Stimulated activated CD8-positive, alpha-beta memory T cell treated with anti-CD3 and anti-CD28 coated beads, Interleukin-12 subunit alpha, Interleukin-12 subunit beta, amount 100 ng/mL, for 4 hours (primary cell): ENCODE measurements around the gene PAPOLB.
"Not testable (repeated sequence)": the region's sequence is repeated elsewhere in the genome, so short reads cannot be mapped to it uniquely, and the experiment has no call there.

Experiments
- DNase-seq: peaks from one replicate; pipeline ENCODE4 v3.0.0-alpha.2; 2020; ENCODE audit warnings: low read depth

Gene PAPOLB

DNA sequence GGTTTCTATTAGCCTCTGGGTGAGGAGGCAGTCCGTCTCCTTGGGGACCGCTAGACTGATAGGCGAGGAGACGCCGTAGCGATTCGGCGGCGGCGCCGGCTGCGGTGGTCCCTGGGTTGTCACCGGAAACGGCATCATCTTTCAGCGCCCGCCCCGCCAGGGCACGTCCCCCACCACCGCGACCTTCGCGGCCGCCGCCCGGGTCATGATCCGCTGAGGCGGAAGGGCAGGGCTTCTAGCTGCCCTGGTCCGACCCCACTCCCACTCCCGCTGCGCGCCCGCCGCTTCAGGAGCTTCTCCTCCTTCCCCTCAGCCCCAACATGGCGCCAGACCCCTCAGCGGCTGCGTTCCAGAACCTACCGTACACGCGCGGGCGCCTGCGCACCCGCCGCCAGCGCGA lies at the start of gene PAPOLB:
Gene PAPOLB, minus strand, starts transcription at position 358 of the 400 bp plus-strand sequence. Its CDS starts 220 bp downstream, at position 138.
- DNase-seq, result peak; percentile 10

- DNase-seq, result no peak
Observed at GRCh38 chr7:4911111-4911828, 49.4 kb upstream of the PAPOLB start.

DNA sequence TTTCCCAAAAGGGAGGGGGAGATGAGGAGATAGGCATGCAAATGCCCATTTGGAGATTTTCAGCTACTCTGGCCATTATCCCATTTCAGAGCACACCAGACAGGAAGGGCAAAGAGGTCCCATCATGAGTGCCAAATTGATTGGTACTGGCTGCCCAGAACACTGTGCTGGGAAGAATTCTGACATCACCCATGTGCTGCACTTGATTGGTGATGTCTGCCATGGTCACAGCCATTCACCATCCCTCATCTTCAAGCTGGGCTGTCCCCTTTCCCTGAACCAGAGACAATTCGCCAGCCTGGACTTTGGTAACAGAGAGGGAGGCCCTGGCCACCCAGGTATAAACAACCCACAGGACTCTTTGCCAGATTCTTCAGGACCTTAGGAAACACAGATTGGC lies 44.9 kb upstream of the PAPOLB start:
- DNase-seq, result no peak

GRCh38 chr7:4905171-4905570 lies 43.3 kb upstream of the PAPOLB start:
- no peak for DNase-seq

- DNase-seq, result no peak
Observed at GRCh38 chr7:4904346-4904745, 42.5 kb upstream of the PAPOLB start.

DNA sequence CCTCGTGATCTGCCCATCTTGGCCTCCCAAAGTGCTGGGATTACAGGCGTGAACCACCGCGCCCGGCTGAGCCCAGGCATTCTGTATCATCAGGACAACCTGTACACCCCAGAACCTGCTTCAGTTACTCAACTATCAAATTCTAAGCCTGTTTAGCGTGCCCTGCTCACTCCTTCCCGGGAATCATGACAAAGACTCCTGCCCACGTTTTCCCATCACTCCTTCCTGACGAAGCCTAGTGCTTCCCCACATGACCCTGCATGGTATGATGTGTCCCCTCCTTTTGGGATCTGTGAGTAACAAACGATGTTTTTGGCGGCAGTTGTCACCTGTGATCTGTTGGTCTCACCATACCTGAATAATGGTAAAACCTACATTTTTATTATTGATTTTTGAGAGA lies 33.9 kb upstream of the PAPOLB start:
- DNase-seq, result no peak

DNA sequence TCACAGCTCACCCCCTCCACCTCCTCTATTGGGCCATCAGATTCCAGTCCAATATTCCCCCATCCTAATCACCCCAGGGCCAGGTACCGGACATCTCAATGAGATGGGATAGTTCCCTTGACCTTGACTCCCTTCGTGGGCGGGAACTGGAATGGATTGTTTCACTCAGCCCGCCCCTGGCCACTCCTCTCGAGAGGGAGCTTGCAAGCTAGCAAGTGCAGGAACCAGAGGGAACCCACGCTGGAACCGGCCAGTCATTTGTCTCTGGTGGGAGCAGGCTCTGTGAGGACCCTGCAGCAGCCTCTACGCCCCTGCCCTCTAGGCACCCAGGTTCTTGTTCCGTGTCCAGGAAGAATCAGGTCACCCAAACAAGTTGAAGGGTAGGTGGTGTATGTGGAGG lies 32.7 kb upstream of the PAPOLB start:
- no peak for DNase-seq

DNA sequence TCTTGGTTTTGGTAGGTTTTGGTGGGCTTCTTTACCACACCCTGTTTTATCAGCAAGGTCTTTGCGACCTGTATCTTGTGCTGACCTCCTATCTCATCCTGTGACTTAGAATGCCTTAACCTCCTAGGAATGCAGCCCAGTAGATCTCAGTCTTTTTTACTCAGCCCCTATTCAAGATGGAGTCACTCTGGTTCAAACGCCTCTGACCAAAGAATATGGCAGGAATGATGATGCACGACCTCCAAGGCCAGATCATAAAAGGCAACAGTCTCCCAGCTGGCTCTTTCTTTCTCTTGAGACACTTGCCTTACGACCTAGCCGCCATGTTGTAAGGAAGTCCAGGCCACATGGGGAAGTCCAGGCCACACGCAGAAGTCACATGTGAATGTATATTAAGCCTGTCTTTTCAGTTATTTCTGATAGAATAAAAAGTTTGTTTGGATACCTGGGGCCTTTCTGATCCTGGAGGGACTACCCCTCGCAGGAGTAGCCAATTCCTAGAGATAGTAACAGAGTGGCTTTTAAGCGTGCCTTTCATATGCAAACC lies 32.2 kb upstream of the PAPOLB start:
- no peak for DNase-seq

- DNase-seq, result not testable (repeated sequence)
Observed at GRCh38 chr7:4893188-4893587, 31.4 kb upstream of the PAPOLB start.

DNA sequence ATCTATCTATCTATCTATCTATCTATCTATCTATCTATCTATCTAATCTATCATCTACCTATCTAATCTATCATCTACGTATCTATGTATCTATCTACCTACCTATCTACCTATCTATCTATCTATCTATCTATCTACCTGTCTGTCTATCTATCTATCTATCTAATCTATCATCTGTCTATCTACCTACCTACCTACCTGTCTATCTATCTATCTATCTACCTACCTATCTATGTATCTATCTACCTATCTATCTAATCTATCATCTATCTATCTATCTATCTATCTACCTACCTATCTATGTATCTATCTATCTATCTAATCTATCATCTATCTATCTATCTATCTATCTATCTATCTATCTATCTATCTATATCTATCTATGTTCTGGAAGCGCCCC lies 29.7 kb upstream of the PAPOLB start:
- DNase-seq, result not testable (repeated sequence)

DNA sequence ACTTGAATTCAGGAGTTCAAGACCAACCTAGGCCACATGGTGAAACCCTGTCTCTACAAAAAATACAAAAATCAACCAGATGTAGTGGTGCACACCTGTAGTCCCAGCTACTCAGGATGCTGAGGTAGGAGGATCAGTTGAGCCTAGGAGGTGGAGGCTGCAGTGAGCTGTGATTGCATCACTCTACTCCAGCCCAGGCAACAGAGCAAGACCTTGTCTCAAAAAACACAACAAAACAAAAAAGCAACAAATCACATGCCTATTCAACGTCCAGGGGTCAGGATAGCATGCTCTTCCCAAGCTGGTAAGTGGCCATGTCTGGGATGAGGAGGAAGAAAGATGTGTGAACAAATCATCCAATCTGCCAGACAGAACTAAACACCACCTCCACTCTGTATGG lies 27.9 kb upstream of the PAPOLB start:
- no peak for DNase-seq

DNA sequence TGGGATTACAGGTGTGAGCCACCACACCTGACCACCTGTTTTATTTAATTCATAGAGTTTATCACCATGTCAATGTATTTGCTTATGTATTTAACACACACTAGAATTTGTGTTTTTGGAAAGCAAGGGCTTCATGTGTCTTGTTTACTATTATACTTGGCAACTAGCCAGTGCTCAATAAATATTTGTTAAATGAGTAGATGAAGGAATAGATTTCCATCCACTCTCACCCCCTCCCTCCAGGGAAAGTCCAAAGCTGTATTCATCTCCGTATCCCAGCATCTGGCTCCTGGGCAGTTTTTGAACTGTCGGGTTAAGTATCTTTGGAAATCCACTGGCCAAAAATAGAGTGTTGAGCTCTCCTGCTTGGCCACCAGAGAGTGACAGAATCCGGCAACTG lies 26.3 kb upstream of the PAPOLB start:
- no peak for DNase-seq

GRCh38 chr7:4886671-4887070 lies 24.8 kb upstream of the PAPOLB start:
- DNase-seq, result no peak

DNA sequence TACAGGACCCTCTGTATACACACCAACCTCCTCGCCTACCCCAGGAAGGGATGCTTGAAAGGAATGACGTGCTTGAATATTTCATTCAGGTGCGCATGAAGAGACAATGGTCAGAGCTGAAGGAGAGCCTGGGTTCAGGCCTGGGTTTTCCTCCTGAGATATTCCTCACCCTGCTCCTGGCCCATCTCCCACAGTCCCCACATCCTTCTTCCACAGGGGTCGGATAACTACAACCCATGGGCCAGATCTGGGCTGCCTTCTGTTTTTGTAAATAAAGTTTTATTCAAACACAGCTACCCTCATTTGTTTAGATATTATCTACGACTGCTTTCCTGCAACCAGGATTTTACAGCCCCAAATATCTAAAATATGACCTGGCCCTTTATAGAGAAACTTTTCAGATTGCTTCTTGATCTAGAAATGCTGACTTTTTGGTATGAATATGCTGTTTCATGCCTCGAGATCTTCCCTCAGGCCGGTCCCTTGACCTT lies 23.5 kb upstream of the PAPOLB start:
- no peak for DNase-seq

- DNase-seq, result no peak
Observed at GRCh38 chr7:4884164-4884563, 22.3 kb upstream of the PAPOLB start.

DNA sequence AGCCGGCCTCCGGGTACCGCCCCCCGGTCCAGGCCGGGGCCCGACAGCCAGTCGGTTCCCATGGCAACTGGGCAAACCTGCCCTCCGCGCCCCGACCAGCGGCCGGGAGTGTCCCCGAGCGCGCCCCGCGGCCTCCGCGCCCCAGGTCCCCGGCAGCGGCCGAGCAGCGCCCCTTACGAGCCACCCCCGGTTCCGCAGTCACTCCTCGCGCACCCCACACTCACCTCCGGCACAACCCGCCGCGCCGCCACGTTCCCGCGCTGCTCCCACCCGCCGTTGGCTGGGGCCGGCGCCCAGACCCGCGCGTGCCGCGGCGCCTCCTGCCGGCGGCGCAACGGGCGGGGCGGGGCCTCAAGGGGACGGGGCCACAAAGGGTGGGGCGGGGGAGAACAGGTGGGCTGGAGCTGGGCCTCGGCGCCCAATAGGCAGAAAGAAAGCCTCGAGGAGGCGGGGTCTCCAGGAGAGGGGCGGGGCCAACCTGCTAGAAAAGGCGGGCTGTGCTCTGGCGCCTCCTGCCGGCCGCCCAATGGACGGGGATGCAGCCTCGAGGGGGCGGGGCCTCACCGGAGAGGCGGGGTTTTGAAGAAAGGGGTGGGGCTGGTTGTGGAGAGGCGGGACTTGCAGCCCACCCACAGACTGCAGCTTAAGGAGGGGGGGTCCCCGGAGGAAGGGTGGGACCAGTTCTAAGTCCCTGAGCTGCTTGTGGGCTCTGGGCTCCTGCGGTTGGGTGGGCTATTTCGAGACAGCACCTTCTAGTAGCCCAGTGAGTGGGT lies 21.7 kb upstream of the PAPOLB start, which contains the start of gene RADIL:
Gene RADIL, minus strand, starts transcription at position 345 of the 773 bp plus-strand sequence. CDS start 5,577 bp downstream, outside the sequence.
- peak; percentile 60 for DNase-seq

DNA sequence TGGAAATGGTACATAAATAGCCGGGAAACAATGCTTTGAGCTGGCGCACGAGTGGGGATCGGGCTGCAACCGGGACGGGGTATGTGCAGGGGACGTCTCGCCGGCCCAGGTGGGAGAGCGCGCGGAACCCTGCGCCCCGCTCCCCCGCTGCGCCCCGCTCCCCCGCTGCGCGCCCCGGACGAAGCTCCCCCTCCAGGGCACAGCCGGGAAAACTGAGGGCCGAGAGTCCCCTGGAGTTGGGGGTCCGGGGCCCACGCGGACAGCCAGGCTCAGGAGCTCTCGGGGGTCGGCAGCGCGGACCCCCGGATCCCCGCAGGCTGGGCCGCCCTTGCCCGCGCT lies 21.2 kb upstream of the PAPOLB start:
- DNase-seq, result no peak

GRCh38 chr7:4882169-4883032 lies 20.6 kb upstream of the PAPOLB start:
- DNase-seq, result no peak

- no peak for DNase-seq
Observed at GRCh38 chr7:4880218-4880617, 18.4 kb upstream of the PAPOLB start.

GRCh38 chr7:4879396-4880081 lies 17.7 kb upstream of the PAPOLB start:
- DNase-seq, result no peak
